Activated T-cell treated with anti-CD3 and anti-CD28 coated beads for 1 hour (primary cell): Measurements from ENCODE around the gene ARHGAP5.

Source experiments
- DNase-seq: peaks from one replicate; pipeline ENCODE4 v3.0.0-alpha.2; 2020; ENCODE audit warnings: low read depth

Gene ARHGAP5

GRCh38 chr14:32075672-32076277 lies 1.3 kb upstream of the ARHGAP5 start:
- no peak for DNase-seq

GRCh38 chr14:32076278-32077080 lies 625 bp upstream of the ARHGAP5 start:
- DNase-seq, result peak; percentile 67

- DNase-seq, result peak; percentile 9
Observed at GRCh38 chr14:32078023-32078857, 1.1 kb downstream of the ARHGAP5 start.

GRCh38 chr14:32078858-32079216 lies 1.7 kb downstream of the ARHGAP5 start:
- no peak for DNase-seq

GRCh38 chr14:32079264-32079663 lies 2.2 kb downstream of the ARHGAP5 start:
- no peak for DNase-seq

GRCh38 chr14:32080001-32080510 lies 3.0 kb downstream of the ARHGAP5 start:
- no peak for DNase-seq

GRCh38 chr14:32081901-32082300 lies 4.8 kb downstream of the ARHGAP5 start:
- DNase-seq, result no peak

- no peak for DNase-seq
Observed at GRCh38 chr14:32083315-32083624, 6.2 kb downstream of the ARHGAP5 start.

GRCh38 chr14:32083789-32084188 lies 6.7 kb downstream of the ARHGAP5 start:
- no peak for DNase-seq

GRCh38 chr14:32085182-32085844 lies 8.2 kb downstream of the ARHGAP5 start:
- DNase-seq, result no peak

GRCh38 chr14:32085845-32086383 lies 8.8 kb downstream of the ARHGAP5 start:
- DNase-seq, result no peak

- DNase-seq, result no peak
Observed at GRCh38 chr14:32087173-32087861, 10.2 kb downstream of the ARHGAP5 start.

- DNase-seq, result no peak
Observed at GRCh38 chr14:32087907-32088306, 10.8 kb downstream of the ARHGAP5 start.

GRCh38 chr14:32090686-32091085 lies 13.6 kb downstream of the ARHGAP5 start:
- DNase-seq, result no peak

- no peak for DNase-seq
Observed at GRCh38 chr14:32099473-32099872, 22.4 kb downstream of the ARHGAP5 start.

- no peak for DNase-seq
Observed at GRCh38 chr14:32100175-32100574, 23.1 kb downstream of the ARHGAP5 start.

- no peak for DNase-seq
Observed at GRCh38 chr14:32102152-32102787, 25.2 kb downstream of the ARHGAP5 start.

- no peak for DNase-seq
Observed at GRCh38 chr14:32102968-32103367, 25.9 kb downstream of the ARHGAP5 start.

- no peak for DNase-seq
Observed at GRCh38 chr14:32104308-32104707, 27.2 kb downstream of the ARHGAP5 start.

GRCh38 chr14:32104803-32105202 lies 27.7 kb downstream of the ARHGAP5 start:
- DNase-seq, result no peak
